Islet precursor cell (in vitro differentiated cells): ENCODE results near the gene MRTO4.
"Not testable (repeated sequence)": the region's sequence is repeated elsewhere in the genome, so short reads cannot be mapped to it uniquely, and the experiment has no call there.

Experiments
- DNase-seq: peaks from one replicate; pipeline ENCODE4 v3.0.0-alpha.2; 2018

MRTO4 gene

DNA sequence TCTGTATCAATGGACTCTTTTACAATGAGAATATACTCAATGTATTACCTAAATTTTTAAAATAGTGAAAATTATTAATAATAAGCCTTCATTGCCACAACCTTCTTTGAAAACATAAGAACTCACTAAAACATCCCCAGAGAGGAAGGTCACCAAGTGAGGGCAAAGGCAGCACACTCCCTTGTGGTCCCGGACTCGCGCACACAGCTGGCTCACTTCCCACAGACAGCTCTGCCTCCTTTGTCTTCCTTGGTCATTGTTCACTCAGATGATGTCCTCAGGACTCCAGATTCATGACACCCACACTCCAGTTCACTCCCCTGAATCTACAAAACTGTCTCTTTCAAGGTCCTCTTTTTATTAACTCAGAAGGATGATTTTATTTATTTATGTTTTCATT is 22.4 kb upstream of the MRTO4 start:
- DNase-seq, result no peak

- no peak for DNase-seq
Measured at GRCh38 chr1:19229828-19230325, 21.7 kb upstream of the MRTO4 start.

DNA sequence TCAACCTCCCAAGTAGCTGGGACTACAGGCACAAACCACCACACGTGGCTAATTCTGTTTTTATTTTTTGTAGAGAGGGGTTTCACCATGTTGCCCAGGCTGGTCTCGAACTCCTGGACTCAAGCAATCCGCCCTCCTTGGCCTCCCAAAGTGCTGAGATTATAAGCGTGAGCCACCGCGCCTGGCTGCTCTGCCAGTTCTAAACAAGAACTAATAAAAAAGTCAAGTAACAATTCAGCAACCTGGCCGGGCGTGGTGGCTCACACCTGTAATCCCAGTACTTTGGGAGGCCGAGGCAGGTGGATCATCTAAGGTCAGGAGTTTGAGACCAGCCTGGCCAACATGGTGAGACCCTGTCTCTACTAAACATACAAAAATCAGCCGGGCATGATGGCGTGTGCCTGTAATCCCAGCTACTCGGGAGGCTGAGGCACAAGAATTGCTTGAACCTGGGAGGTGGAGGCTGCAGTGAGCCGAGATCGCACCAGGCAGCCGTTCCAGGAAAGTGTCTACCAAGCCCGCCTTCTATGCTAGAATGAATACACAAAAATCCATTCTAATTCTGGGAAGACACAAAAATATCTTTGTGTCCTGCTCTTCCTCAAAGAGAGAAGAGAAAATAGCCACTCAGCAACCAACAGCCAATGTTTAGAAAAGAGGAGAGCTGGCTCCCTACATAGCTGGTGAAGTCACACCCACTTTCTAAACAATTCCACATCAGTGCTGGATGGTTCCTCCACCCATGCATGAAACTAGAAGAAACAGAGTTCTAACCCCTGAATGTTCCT is 19.7 kb upstream of the MRTO4 start:
- not testable (repeated sequence) for DNase-seq

- DNase-seq, result no peak
Measured at GRCh38 chr1:19232524-19232846, 19.1 kb upstream of the MRTO4 start.

GRCh38 chr1:19234224-19234623 is 17.4 kb upstream of the MRTO4 start:
- no peak for DNase-seq

- DNase-seq, result no peak
Measured at GRCh38 chr1:19239876-19240275, 11.7 kb upstream of the MRTO4 start.

DNA sequence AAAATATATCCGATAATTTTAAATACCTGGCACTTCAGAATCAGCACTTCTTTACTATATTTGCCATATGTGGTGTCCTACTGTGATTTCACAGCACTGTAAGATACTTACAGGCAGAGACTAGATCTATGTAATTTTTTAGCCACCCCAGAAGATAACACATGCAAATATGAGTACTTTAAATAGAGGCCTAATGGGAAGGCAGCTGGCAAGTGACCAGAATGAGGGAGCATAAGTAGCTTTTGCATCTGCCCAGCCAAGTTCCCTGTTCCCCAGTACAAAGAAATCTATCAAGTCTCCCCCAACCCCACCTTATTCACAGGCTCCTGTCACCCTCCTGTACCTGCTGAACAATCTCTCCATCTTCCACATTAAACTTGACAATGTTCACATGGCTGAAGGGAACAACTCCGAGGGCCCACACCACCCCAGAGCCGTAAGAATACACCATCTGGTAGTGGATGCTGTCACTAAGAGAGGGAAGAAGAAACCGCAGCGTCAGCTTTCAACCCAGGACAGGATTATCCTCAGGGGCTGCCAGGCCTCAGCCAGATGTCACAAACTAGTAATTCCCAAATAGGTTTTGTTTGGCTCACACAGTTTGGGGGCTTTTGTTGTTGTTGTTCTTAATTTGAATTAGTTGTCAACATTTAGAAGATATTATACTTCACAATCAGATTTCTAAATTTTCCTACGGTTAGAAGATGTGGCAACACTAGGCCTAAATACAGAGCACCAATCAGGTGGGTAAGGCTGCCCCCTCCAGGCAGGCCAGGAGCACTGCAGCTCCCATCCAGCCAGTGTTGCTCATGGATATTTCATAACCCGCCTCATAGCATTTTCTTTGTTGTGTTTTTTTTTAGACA is 10.7 kb upstream of the MRTO4 start:
- DNase-seq, result no peak

GRCh38 chr1:19250629-19251304 is 838 bp upstream of the MRTO4 start:
- no peak for DNase-seq

GRCh38 chr1:19254416-19254815 is 2.8 kb downstream of the MRTO4 start:
- DNase-seq, result no peak

GRCh38 chr1:19255288-19255687 is 3.7 kb downstream of the MRTO4 start:
- no peak for DNase-seq

DNA sequence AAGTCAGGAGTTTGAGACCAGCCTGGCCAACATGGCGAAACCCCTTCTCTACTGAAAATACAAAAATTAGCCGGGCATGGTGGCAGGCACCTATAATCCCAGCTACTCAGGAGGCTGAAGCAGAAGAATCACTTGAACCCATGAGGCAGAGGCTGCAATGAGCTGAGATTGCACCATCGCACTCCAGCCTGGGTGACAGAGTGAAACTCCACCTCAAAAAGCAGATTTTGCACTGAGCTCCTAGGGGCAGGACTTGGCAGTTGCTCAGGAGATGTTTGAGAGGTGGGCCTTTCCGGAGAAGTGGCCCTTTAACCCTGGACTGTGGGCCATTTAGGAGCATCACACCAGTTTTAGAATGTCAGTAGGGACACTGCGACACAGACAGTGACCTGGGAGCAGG is 4.7 kb downstream of the MRTO4 start:
- DNase-seq, result not testable (repeated sequence)

GRCh38 chr1:19257178-19257914 is 5.7 kb downstream of the MRTO4 start:
- DNase-seq, result no peak

GRCh38 chr1:19258353-19258752 is 6.7 kb downstream of the MRTO4 start:
- no peak for DNase-seq

GRCh38 chr1:19260211-19261138 is 8.9 kb downstream of the MRTO4 start:
- DNase-seq, result peak; percentile 68

DNA sequence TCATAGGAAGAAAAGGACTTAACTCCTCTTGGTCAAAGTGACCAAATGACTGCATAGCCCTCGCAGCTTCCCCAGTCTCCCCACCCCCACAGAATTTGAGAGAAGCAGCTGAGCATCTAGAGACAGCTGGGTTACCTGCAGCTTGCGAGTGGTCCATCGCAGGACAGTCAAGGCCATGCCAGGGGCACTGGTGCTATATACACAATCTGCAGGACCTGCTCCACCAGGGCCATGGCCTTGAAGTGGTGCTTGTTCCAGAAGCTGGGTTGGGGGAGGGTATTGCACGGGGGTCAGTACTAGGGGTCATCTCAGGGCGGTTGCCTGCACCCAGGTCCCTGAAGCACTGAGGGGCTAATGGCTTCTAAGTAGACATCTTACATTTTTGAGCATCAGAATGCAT is 10.4 kb downstream of the MRTO4 start:
- no peak for DNase-seq

GRCh38 chr1:19262744-19263143 is 11.1 kb downstream of the MRTO4 start:
- DNase-seq, result no peak

DNA sequence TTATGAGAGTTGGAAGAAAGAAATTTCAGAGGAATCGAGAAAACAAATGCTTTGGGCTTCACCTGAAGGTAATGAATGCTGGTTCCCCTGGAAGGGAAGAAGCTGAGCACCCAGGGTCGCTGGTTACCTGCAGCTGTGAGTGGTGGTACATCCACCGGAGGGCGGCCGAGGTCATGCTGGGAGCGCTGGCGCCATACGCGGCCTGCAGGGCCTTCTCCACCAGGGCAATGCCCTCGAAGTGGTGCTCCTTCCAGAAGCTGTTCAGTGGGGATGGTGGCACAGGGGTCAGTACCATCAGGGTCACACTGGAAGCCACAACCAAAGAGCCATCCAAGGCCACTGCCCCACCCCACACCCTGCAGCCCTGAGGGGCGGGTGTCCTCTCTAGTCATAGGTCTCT is 16.8 kb downstream of the MRTO4 start:
- no peak for DNase-seq

DNA sequence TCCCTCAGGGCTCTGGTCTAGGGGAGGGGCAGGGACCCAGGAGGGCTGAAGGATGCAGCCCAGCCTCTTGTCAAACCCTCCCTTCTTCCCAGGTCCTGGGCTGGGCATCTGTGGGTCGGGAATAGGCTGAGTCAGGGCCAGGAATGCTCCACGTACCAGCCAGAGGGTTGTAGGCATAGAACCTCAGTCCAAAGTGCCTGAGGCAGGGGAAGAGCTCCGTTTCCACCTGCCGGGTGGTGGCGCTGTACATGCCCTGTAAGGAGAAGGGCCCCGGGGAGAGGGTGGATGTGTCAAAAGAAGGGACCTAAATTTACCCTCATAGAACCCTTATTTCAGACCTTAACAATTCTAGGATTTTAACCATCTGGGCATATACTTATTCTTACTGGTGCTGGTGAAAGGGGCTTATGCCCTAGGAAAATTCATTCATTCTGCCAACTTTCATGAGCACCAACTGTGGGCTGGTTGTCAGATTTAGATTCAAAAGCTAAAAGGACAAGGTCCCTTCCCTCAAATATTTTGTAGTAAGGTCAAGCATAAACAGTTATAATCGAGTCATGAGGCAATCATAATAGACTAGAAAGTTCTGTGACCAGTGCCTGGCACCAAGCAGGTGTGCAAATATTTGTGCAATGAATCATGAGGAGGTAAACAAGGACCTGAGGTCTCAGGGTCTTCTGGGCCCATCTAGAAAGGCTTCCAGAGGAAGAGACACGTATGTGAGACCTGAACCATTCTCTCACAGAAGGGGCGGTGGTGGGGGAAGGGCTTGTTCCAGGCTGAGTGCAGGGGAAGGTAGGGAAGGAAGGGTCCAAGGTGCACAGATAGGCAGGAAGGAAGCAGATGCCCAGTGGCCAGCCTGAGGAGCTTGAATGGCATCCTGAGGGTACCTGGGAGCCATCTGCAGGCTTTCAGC is 18.1 kb downstream of the MRTO4 start:
- peak; percentile 70 for DNase-seq

- not testable (repeated sequence) for DNase-seq
Measured at GRCh38 chr1:19270343-19270730, 18.7 kb downstream of the MRTO4 start.

DNA sequence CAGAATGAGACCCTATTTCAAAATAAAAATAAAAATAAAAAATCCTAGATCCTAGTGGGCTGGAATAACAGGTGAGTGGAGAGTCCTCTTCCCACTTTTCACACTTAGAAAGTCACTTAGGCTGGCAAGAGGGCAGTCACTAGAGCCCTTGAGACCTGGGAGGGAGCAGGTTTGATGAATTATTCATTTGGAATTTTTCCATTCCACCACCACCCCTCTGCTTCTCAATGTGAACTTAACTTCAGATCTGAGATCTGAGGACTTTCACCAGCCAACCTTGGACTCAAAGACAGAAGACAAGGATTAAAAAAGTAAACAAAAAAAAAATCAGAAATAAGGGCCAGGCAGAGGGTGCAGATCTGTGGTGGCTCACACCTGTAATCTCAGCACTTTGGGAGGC is 20.5 kb downstream of the MRTO4 start:
- no peak for DNase-seq
